ENCODE measurements around the gene HYPK.

DNA sequence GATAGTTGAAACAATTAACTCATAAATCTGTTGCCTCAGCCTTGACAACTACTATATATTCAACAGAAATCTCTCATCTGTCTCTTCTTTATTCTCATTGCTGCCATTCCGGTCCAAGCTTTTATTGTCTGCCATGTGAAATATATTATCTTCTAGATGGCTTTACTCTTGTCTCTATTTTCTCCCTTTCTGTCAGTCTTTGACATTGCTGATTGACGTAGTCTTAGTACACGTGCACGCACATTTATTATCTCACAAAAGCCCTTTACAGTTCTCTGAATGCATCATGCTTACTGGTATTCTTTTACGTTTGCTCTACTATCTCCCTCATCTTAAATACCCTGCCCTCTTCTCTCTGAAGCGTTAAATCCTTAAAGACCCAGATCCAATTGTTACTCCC, 48.5 kb upstream of the HYPK start:
- TF ChIP-seq, protein P1, sequence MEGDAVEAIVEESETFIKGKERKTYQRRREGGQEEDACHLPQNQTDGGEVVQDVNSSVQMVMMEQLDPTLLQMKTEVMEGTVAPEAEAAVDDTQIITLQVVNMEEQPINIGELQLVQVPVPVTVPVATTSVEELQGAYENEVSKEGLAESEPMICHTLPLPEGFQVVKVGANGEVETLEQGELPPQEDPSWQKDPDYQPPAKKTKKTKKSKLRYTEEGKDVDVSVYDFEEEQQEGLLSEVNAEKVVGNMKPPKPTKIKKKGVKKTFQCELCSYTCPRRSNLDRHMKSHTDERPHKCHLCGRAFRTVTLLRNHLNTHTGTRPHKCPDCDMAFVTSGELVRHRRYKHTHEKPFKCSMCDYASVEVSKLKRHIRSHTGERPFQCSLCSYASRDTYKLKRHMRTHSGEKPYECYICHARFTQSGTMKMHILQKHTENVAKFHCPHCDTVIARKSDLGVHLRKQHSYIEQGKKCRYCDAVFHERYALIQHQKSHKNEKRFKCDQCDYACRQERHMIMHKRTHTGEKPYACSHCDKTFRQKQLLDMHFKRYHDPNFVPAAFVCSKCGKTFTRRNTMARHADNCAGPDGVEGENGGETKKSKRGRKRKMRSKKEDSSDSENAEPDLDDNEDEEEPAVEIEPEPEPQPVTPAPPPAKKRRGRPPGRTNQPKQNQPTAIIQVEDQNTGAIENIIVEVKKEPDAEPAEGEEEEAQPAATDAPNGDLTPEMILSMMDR (IDR thresholded peaks at IDR 0.05; ENCODE audit: poor library complexity, severe bottlenecking) = no peak
- TF ChIP-seq POLR2AphosphoS5 (IDR thresholded peaks at IDR 0.05) = peak; percentile 56

All from neural cell (in vitro differentiated cells).